Measurements from ENCODE around the gene PCBD1.
A peak's percentile ranks its signal among the peaks of the same experiment; 100 is the strongest.

Gene PCBD1

GRCh38 chr10:70893227-70894006 is 5.1 kb upstream of the PCBD1 start:
- TF ChIP-seq, protein P1, sequence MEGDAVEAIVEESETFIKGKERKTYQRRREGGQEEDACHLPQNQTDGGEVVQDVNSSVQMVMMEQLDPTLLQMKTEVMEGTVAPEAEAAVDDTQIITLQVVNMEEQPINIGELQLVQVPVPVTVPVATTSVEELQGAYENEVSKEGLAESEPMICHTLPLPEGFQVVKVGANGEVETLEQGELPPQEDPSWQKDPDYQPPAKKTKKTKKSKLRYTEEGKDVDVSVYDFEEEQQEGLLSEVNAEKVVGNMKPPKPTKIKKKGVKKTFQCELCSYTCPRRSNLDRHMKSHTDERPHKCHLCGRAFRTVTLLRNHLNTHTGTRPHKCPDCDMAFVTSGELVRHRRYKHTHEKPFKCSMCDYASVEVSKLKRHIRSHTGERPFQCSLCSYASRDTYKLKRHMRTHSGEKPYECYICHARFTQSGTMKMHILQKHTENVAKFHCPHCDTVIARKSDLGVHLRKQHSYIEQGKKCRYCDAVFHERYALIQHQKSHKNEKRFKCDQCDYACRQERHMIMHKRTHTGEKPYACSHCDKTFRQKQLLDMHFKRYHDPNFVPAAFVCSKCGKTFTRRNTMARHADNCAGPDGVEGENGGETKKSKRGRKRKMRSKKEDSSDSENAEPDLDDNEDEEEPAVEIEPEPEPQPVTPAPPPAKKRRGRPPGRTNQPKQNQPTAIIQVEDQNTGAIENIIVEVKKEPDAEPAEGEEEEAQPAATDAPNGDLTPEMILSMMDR (IDR thresholded peaks at IDR 0.05), result no peak

GRCh38 chr10:70892631-70893030 is 4.3 kb upstream of the PCBD1 start:
- no peak overlapping the region for H3K4me3 Mint-ChIP-seq
- H3K27ac Mint-ChIP-seq, result no peak overlapping the region
- H3K4me1 Mint-ChIP-seq, result peaks cover 42% of the 10 kb centered on the region
- H3K9me3 Mint-ChIP-seq, result peaks cover 4% of the 10 kb centered on the region
- H3K27me3 Mint-ChIP-seq (ENCODE audit: low read depth, poor library complexity), result peaks cover 7% of the 10 kb centered on the region
- no peak for DNase-seq
- no peaks in the 10 kb centered on the region for H3K36me3 Mint-ChIP-seq (ENCODE audit: low read depth)
- TF ChIP-seq, protein P1 (IDR thresholded peaks at IDR 0.05), result no peak

More at GRCh38 chr10:70893227-70894006, 5.1 kb upstream of the PCBD1 start:
- Mint-ChIP-seq H3K36me3 (ENCODE audit: low read depth) (no peaks in the 10 kb centered on the region), H3K4me1 (peaks cover 41% of the 10 kb centered on the region), H3K4me3 (no peak overlapping the region), H3K27me3 (ENCODE audit: low read depth, poor library complexity) (peaks cover 7% of the 10 kb centered on the region), H3K9me3 (peaks cover 4% of the 10 kb centered on the region), H3K27ac (no peak overlapping the region)
- DNase-seq, result no peak

- no peak for DNase-seq
- peaks cover 52% of the 10 kb centered on the region for H3K4me1 Mint-ChIP-seq
- H3K27ac Mint-ChIP-seq, result no peak overlapping the region
These were observed 3.3 kb upstream of the PCBD1 start for GRCh38 chr10:70891627-70892026.

DNA sequence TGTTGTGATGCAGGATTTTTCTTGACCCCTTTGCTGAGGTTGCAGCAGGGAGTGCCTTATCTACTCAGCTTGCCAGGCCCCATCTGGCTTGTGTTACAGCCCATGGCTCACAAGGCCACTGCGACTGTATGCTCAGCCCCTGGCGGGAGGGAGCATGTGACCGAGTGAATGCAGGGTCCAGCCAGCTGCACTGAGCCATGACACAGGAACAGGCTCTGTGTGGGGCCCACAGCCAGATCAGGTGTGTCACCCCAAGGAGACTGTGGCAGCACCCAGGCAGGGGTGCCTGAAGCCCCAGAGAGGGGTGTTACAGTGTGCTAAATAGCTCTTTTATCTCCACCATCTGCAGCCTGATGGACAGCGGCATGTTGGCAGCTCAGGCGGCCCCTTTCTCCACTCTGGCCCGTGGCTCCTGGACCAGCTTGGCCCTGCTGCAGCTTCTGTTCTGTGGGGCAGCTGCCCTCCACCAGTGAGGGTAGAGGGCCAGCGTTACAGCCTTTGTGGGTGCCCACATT is 2.6 kb upstream of the PCBD1 start:
- peaks cover 57% of the 10 kb centered on the region for H3K4me1 Mint-ChIP-seq
- H3K27ac Mint-ChIP-seq, result no peak overlapping the region
- TF ChIP-seq, protein P1 (IDR thresholded peaks at IDR 0.05), result no peak
- H3K9me3 Mint-ChIP-seq, result no peaks in the 10 kb centered on the region
- H3K4me3 Mint-ChIP-seq, result no peak overlapping the region
- DNase-seq, result peak; percentile 55
- peaks cover 5% of the 10 kb centered on the region for H3K36me3 Mint-ChIP-seq (ENCODE audit: low read depth)
- H3K27me3 Mint-ChIP-seq (ENCODE audit: low read depth, poor library complexity), result peaks cover 7% of the 10 kb centered on the region

More at GRCh38 chr10:70891627-70892026, 3.3 kb upstream of the PCBD1 start:
- peaks cover 7% of the 10 kb centered on the region for H3K27me3 Mint-ChIP-seq (ENCODE audit: low read depth, poor library complexity)
- no peak overlapping the region for H3K4me3 Mint-ChIP-seq
- TF ChIP-seq, protein P1 (IDR thresholded peaks at IDR 0.05), result no peak
- H3K9me3 Mint-ChIP-seq, result peaks cover 2% of the 10 kb centered on the region
- H3K36me3 Mint-ChIP-seq (ENCODE audit: low read depth), result no peaks in the 10 kb centered on the region

DNA sequence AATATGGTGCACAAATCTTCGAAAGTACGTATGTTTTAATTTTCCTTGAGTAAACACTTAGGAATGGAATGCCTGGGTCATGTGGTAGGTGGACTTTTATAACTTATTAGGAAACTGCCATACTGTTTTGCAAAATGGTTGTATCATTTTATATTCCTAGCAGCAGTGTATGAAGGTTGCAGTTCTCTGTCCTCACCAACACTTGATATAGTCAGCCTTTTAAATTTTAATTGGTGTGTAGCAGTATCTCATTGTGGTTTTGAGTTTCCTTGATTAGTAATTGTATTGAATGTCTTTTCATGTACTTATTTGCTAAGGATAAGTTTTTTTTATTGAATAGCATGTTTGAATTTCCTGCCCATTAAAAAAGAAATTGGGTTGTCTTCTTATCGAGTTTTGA is 926 bp upstream of the PCBD1 start:
- Mint-ChIP-seq H3K4me3 (peak overlapping the region; percentile 79), H3K27me3 (ENCODE audit: low read depth, poor library complexity) (peaks cover 4% of the 10 kb centered on the region), H3K36me3 (ENCODE audit: low read depth) (peaks cover 18% of the 10 kb centered on the region), H3K4me1 (peaks cover 57% of the 10 kb centered on the region), H3K9me3 (no peaks in the 10 kb centered on the region), H3K27ac (no peak overlapping the region)
- no peak for DNase-seq
- TF ChIP-seq, protein P1 (IDR thresholded peaks at IDR 0.05), result no peak

Measured in nephron progenitor cell (in vitro differentiated cells).